CMK (cell line): ENCODE results near the gene STX3.
"Not testable (repeated sequence)": the region's sequence is repeated elsewhere in the genome, so short reads cannot be mapped to it uniquely, and the experiment has no call there.

Experiments used
- DNase-seq: peaks from one replicate; pipeline ENCODE4 v3.0.0-alpha.2; 2010; ENCODE audit warnings: low read depth

STX3 gene

GRCh38 chr11:59842316-59842715, 87.1 kb downstream of the STX3 start:
- no peak for DNase-seq

- DNase-seq: no peak
Measured at GRCh38 chr11:59845399-59845798, 90.2 kb downstream of the STX3 start, which contains the start of gene CBLIF. CBLIF (minus strand) TSS chr11:59845499; CDS start chr11:59845453, 46 bp downstream.

DNA sequence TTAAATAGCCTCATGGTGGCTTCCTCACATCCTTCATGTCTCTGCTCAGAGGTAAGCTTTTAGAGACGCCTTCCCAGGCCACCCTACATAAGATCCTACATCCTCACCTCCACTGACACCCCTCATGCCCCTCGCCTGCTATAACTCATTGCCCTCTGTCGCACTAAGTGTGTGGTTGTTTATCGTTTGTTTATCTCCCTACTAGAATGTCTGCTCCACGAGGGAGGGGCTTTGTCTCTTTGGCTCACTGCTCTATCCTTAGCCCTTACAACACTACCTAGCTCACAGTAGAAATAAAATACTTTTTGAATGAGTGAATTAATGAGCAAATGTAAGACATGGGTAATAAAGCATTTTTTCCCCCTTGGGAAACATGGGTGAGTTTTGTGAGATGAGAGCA, 91.4 kb downstream of the STX3 start:
- DNase-seq: no peak

GRCh38 chr11:59847626-59848025, 92.5 kb downstream of the STX3 start:
- no peak for DNase-seq

DNA sequence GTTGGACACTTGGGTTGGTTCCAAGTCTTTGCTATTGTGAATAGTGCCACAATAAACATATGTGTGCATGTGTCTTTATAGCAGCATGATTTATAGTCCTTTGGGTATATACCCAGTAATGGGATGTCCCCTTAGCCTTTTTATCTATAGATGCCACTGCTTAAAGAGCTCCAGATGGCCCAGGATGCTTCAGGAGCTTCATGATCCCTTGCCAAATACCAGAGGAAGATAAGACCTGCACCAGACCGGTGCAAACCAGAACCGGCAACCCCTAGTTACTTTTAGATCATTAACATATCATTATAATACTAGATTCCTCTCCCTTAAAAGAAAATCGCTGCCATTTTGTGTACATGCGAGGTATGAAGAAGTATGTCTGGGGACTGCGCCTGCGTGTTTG, 93.3 kb downstream of the STX3 start:
- DNase-seq: not testable (repeated sequence)

GRCh38 chr11:59849129-59849528, 94.0 kb downstream of the STX3 start:
- DNase-seq: no peak

GRCh38 chr11:59849551-59849950, 94.4 kb downstream of the STX3 start:
- DNase-seq: not testable (repeated sequence)

DNA sequence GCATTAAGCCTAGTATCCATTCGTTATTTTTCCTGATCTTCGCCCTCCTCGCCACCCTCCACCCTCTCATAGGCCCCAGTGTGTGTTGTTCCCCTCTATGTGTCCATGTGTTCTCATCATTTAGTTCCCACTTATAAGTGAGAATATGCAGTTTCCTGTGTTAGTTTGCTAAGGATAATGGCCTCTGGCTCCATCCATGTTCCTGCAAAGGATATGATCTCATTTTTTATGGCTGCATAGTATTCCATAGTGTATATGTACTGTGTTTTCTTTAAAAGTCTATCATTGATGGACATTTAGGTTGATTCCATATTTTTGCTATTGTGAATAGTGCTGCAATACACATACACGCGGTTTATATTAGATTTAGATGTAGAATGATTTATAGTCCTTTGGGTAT, 96.2 kb downstream of the STX3 start:
- not testable (repeated sequence) for DNase-seq

DNA sequence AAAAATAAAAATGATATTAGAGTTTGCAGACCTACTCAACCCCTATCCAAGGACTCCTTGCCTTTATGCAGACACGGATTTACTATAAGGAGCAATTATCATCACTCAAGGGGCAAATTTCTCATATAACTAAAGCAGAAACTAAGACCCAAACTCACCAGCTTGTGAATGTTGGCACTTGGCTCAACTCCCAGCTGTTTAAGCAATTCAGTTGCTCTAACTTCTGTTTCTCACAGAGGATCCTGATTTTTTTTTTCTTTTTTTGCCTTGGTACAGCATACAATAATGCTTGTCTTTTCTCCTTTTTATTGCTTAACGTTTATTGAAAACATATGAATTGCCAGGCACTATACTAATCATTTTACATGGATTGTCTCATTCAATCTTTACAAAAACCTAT, 99.7 kb downstream of the STX3 start:
- DNase-seq: no peak
